ENCODE measurements around the gene MEIOB.

The MEIOB gene

GRCh38 chr16:1826691-1827573 lies 45.0 kb downstream of the MEIOB start, which contains the start of the genes FAHD1 and HAGH:
TSS of gene FAHD1 (plus strand) at chr16:1827206. CDS start at chr16:1827239, 33 bp downstream.
TSS of gene HAGH (minus strand) at chr16:1826825. CDS start at chr16:1826787, 38 bp downstream.
- peak; percentile 80 for DNase-seq

- no peak for DNase-seq
These were observed 45.9 kb downstream of the MEIOB start for GRCh38 chr16:1825864-1826690.

GRCh38 chr16:1825381-1825863 lies 46.5 kb downstream of the MEIOB start:
- no peak for DNase-seq

- no peak for DNase-seq
These were observed 48.1 kb downstream of the MEIOB start for GRCh38 chr16:1823821-1824220.

GRCh38 chr16:1822801-1823200 lies 49.2 kb downstream of the MEIOB start:
- DNase-seq = no peak

GRCh38 chr16:1821861-1822611 lies 49.9 kb downstream of the MEIOB start:
- DNase-seq = no peak

- no peak for DNase-seq
These were observed 51.0 kb downstream of the MEIOB start for GRCh38 chr16:1820946-1821290.

- DNase-seq = no peak
These were observed 51.6 kb downstream of the MEIOB start for GRCh38 chr16:1820096-1820945.

- DNase-seq = no peak
These were observed 52.4 kb downstream of the MEIOB start for GRCh38 chr16:1819611-1820010.

GRCh38 chr16:1818873-1819525 lies 53.0 kb downstream of the MEIOB start:
- DNase-seq = no peak

- no peak for DNase-seq
These were observed 53.6 kb downstream of the MEIOB start for GRCh38 chr16:1818204-1818872.

- DNase-seq = no peak
These were observed 54.2 kb downstream of the MEIOB start for GRCh38 chr16:1817716-1818115.

- no peak for DNase-seq
These were observed 54.7 kb downstream of the MEIOB start for GRCh38 chr16:1817276-1817589.

GRCh38 chr16:1816396-1817275 lies 55.3 kb downstream of the MEIOB start:
- DNase-seq = no peak

GRCh38 chr16:1815461-1815860 lies 56.5 kb downstream of the MEIOB start:
- no peak for DNase-seq

GRCh38 chr16:1812732-1813163 lies 59.2 kb downstream of the MEIOB start:
- DNase-seq = no peak

- DNase-seq = no peak
These were observed 61.4 kb downstream of the MEIOB start for GRCh38 chr16:1810536-1810935.

- no peak for DNase-seq
These were observed 61.9 kb downstream of the MEIOB start for GRCh38 chr16:1810106-1810505.

GRCh38 chr16:1809281-1809801 lies 62.6 kb downstream of the MEIOB start:
- no peak for DNase-seq

GRCh38 chr16:1808691-1809090 lies 63.3 kb downstream of the MEIOB start:
- no peak for DNase-seq
